SK-N-SH (cell line): ENCODE measurements around the gene LRFN3.

Experiments used
- EZH2phosphoT487 ChIP-seq: fragments of 200-600 bp; sonication (generic); IDR thresholded peaks from 2 replicates; pipeline ENCODE4 v1.6.1; 2017; ENCODE audit warnings: low read depth, mixed run types, mild to moderate bottlenecking, antibody characterized with exemption, moderate library complexity, borderline replicate concordance
- POLR2AphosphoS5 ChIP-seq: IDR thresholded peaks from 2 replicates; pipeline ENCODE4 v1.6.1; 2012; ENCODE audit warnings: low read depth, low read length
- SIN3A ChIP-seq: IDR thresholded peaks from 2 replicates; pipeline ENCODE4 v1.6.1; 2012; ENCODE audit warnings: low read depth, mild to moderate bottlenecking, low read length, moderate library complexity, borderline replicate concordance
- TF ChIP-seq, protein P1 (sequence below): fragments of 200-600 bp; sonication (generic); IDR thresholded peaks from 2 replicates; pipeline ENCODE4 v1.6.1; 2017; ENCODE audit warnings: antibody characterized with exemption, mild to moderate bottlenecking, moderate library complexity
- TF ChIP-seq, protein P2 (sequence below): IDR thresholded peaks from 2 replicates; pipeline ENCODE4 v1.6.1; 2012; ENCODE audit warnings: mild to moderate bottlenecking, low read depth, low read length, moderate library complexity

DNA sequence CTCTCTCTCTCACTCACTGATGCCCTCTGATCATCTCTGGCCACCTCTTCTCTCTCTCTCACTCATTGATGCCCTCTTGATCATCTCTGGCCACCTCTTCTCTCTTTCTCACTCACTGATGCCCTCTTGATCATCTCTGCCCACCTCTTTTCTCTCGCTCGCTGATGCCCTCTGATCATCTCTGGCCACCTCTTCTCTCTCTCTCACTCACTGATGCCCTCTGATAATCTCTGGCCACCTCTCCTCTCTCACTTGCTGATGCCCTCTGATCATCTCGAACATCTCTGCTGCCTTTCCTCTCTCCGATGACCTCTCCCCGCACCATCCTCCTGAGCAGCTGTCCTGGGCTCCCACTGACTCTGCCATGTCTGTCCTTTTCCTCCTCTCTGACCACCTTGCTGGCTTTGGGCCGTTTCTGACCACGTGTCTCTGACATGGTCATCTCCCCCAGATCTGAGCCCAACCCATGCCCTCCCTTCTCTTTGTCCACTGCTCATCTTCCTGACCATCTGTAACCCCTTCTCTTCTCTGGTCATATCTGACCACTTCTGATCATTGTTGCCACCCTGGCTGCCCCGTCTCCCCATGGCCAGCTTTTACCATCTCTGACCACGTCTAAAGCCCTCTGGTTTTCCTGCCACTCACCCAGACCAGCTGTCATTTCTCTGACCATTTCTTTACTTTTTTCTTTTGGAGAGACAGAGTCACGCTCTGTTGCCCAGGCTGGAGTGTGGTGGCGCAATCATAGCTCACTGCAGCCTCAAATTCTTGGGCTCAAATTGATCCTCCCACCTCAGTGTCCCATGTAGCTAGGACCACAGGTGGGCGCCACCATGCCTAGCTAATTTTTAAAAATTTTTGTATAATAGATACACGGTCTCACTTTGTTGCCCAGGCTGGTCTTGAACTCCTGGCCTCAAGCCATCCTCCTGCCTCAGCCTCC lies 2.4 kb downstream of the LRFN3 start:
- TF ChIP-seq, protein P1, sequence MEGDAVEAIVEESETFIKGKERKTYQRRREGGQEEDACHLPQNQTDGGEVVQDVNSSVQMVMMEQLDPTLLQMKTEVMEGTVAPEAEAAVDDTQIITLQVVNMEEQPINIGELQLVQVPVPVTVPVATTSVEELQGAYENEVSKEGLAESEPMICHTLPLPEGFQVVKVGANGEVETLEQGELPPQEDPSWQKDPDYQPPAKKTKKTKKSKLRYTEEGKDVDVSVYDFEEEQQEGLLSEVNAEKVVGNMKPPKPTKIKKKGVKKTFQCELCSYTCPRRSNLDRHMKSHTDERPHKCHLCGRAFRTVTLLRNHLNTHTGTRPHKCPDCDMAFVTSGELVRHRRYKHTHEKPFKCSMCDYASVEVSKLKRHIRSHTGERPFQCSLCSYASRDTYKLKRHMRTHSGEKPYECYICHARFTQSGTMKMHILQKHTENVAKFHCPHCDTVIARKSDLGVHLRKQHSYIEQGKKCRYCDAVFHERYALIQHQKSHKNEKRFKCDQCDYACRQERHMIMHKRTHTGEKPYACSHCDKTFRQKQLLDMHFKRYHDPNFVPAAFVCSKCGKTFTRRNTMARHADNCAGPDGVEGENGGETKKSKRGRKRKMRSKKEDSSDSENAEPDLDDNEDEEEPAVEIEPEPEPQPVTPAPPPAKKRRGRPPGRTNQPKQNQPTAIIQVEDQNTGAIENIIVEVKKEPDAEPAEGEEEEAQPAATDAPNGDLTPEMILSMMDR: no peak
- TF ChIP-seq POLR2AphosphoS5 (no peak), EZH2phosphoT487 (no peak), SIN3A (no peak)
- TF ChIP-seq, protein P2, sequence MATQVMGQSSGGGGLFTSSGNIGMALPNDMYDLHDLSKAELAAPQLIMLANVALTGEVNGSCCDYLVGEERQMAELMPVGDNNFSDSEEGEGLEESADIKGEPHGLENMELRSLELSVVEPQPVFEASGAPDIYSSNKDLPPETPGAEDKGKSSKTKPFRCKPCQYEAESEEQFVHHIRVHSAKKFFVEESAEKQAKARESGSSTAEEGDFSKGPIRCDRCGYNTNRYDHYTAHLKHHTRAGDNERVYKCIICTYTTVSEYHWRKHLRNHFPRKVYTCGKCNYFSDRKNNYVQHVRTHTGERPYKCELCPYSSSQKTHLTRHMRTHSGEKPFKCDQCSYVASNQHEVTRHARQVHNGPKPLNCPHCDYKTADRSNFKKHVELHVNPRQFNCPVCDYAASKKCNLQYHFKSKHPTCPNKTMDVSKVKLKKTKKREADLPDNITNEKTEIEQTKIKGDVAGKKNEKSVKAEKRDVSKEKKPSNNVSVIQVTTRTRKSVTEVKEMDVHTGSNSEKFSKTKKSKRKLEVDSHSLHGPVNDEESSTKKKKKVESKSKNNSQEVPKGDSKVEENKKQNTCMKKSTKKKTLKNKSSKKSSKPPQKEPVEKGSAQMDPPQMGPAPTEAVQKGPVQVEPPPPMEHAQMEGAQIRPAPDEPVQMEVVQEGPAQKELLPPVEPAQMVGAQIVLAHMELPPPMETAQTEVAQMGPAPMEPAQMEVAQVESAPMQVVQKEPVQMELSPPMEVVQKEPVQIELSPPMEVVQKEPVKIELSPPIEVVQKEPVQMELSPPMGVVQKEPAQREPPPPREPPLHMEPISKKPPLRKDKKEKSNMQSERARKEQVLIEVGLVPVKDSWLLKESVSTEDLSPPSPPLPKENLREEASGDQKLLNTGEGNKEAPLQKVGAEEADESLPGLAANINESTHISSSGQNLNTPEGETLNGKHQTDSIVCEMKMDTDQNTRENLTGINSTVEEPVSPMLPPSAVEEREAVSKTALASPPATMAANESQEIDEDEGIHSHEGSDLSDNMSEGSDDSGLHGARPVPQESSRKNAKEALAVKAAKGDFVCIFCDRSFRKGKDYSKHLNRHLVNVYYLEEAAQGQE: no peak
